OCI-M2 (cell line): Measurements from ENCODE around the gene PGAM1.
"Not testable (repeated sequence)": the region's sequence is repeated elsewhere in the genome, so short reads cannot be mapped to it uniquely, and the experiment has no call there.

Source experiments
- DNase-seq: peaks from one replicate; lab custom pipeline; 2025; ENCODE audit not compliant: unreplicated experiment; lab: John Stamatoyannopoulos, UW

PGAM1 gene

GRCh38 chr10:97454330-97455036, 28.5 kb downstream of the PGAM1 start:
- no peak for DNase-seq

GRCh38 chr10:97456034-97456685, 30.2 kb downstream of the PGAM1 start:
- no peak for DNase-seq

GRCh38 chr10:97456686-97457065, 30.7 kb downstream of the PGAM1 start:
- no peak for DNase-seq

- DNase-seq = no peak
Observed at GRCh38 chr10:97459111-97459510, 33.1 kb downstream of the PGAM1 start.

GRCh38 chr10:97459933-97460332, 33.9 kb downstream of the PGAM1 start:
- DNase-seq = no peak

GRCh38 chr10:97462309-97462708, 36.3 kb downstream of the PGAM1 start:
- DNase-seq = no peak

- DNase-seq = no peak
Observed at GRCh38 chr10:97463363-97464132, 37.6 kb downstream of the PGAM1 start.

GRCh38 chr10:97464226-97464625, 38.2 kb downstream of the PGAM1 start:
- DNase-seq = no peak

GRCh38 chr10:97465982-97466381, 40.0 kb downstream of the PGAM1 start:
- DNase-seq = no peak

- DNase-seq = no peak
Observed at GRCh38 chr10:97466755-97467154, 40.8 kb downstream of the PGAM1 start.

GRCh38 chr10:97468162-97468561, 42.2 kb downstream of the PGAM1 start:
- no peak for DNase-seq

- DNase-seq = not testable (repeated sequence)
Observed at GRCh38 chr10:97468781-97469180, 42.8 kb downstream of the PGAM1 start.

GRCh38 chr10:97474918-97475317, 48.9 kb downstream of the PGAM1 start:
- DNase-seq = no peak

GRCh38 chr10:97475936-97476594, 50.1 kb downstream of the PGAM1 start:
- no peak for DNase-seq

- not testable (repeated sequence) for DNase-seq
Observed at GRCh38 chr10:97479410-97479809, 53.4 kb downstream of the PGAM1 start.

- DNase-seq = no peak
Observed at GRCh38 chr10:97479939-97480338, 53.9 kb downstream of the PGAM1 start.

- DNase-seq = no peak
Observed at GRCh38 chr10:97481071-97481470, 55.1 kb downstream of the PGAM1 start.

- DNase-seq = no peak
Observed at GRCh38 chr10:97482381-97482780, 56.4 kb downstream of the PGAM1 start.
